HG03060 (cell line): Measurements from ENCODE around the gene PHTF2.

Experiments
- ATAC-seq: cut with Tn5 transposase; IDR thresholded peaks from one replicate; pipeline ENCODE4 v1.9.1; 2021; ENCODE audit warnings: low read depth, moderate number of reproducible peaks; ENCODE audit not compliant: unreplicated experiment

Gene PHTF2

GRCh38 chr7:77917500-77918262 is 119.1 kb downstream of the PHTF2 start:
- ATAC-seq = no peak

GRCh38 chr7:77918676-77919075 is 120.1 kb downstream of the PHTF2 start:
- no peak for ATAC-seq

- ATAC-seq = no peak
These were observed 124.8 kb downstream of the PHTF2 start for GRCh38 chr7:77923419-77923818.

GRCh38 chr7:77930496-77930895 is 131.9 kb downstream of the PHTF2 start:
- no peak for ATAC-seq

- no peak for ATAC-seq
These were observed 133.3 kb downstream of the PHTF2 start for GRCh38 chr7:77931841-77932240.

GRCh38 chr7:77933394-77933793 is 134.8 kb downstream of the PHTF2 start:
- no peak for ATAC-seq

GRCh38 chr7:77935652-77936348 is 137.2 kb downstream of the PHTF2 start:
- ATAC-seq = no peak

- ATAC-seq = no peak
These were observed 142.1 kb downstream of the PHTF2 start for GRCh38 chr7:77940647-77941046.

GRCh38 chr7:77942431-77942830 is 143.9 kb downstream of the PHTF2 start:
- no peak for ATAC-seq

- no peak for ATAC-seq
These were observed 145.9 kb downstream of the PHTF2 start for GRCh38 chr7:77944183-77945182.

- no peak for ATAC-seq
These were observed 152.0 kb downstream of the PHTF2 start for GRCh38 chr7:77950548-77950947.

- no peak for ATAC-seq
These were observed 156.4 kb downstream of the PHTF2 start for GRCh38 chr7:77954773-77955555.

- ATAC-seq = no peak
These were observed 159.9 kb downstream of the PHTF2 start for GRCh38 chr7:77958436-77958835.

- no peak for ATAC-seq
These were observed 160.5 kb downstream of the PHTF2 start for GRCh38 chr7:77959080-77959479.

GRCh38 chr7:77960336-77960735 is 161.8 kb downstream of the PHTF2 start:
- no peak for ATAC-seq

GRCh38 chr7:77967429-77967828 is 168.9 kb downstream of the PHTF2 start:
- ATAC-seq = no peak

- ATAC-seq = no peak
These were observed 173.2 kb downstream of the PHTF2 start for GRCh38 chr7:77971726-77972125.

GRCh38 chr7:77975672-77976480 is 177.3 kb downstream of the PHTF2 start:
- ATAC-seq = no peak

GRCh38 chr7:77979219-77979618 is 180.6 kb downstream of the PHTF2 start:
- ATAC-seq = no peak
